Measurements from ENCODE around the gene SMG6.
A peak's percentile ranks its signal among the peaks of the same experiment; 100 is the strongest.

The SMG6 gene

GRCh38 chr17:2057175-2057759 is 246.3 kb downstream of the SMG6 start:
- DNase-seq: no peak

- DNase-seq: peak; percentile 55
These were observed 247.1 kb downstream of the SMG6 start for GRCh38 chr17:2056206-2057174.

- no peak for DNase-seq
These were observed 248.0 kb downstream of the SMG6 start for GRCh38 chr17:2055292-2056205.

- DNase-seq: peak; percentile 77
These were observed 248.9 kb downstream of the SMG6 start, which contains the start of gene HIC1 for GRCh38 chr17:2054512-2055291. TSS of gene HIC1 (plus strand) at chr17:2055103. CDS start at chr17:2056691, 1,588 bp downstream.

GRCh38 chr17:2054262-2054511 is 249.4 kb downstream of the SMG6 start:
- DNase-seq: no peak

- peak; percentile 77 for DNase-seq
These were observed 250.0 kb downstream of the SMG6 start for GRCh38 chr17:2053380-2054261.

- no peak for DNase-seq
These were observed 251.5 kb downstream of the SMG6 start for GRCh38 chr17:2051933-2052559.

- DNase-seq: no peak
These were observed 252.3 kb downstream of the SMG6 start for GRCh38 chr17:2051061-2051932.

GRCh38 chr17:2050300-2051060 is 253.1 kb downstream of the SMG6 start:
- peak; percentile 71 for DNase-seq

GRCh38 chr17:2049333-2050299 is 254.0 kb downstream of the SMG6 start:
- DNase-seq: peak; percentile 93

GRCh38 chr17:2048805-2049204 is 254.8 kb downstream of the SMG6 start:
- no peak for DNase-seq

- no peak for DNase-seq
These were observed 256.0 kb downstream of the SMG6 start for GRCh38 chr17:2047590-2047989.

GRCh38 chr17:2044263-2044894 is 259.2 kb downstream of the SMG6 start:
- no peak for DNase-seq

GRCh38 chr17:2043785-2044184 is 259.8 kb downstream of the SMG6 start:
- no peak for DNase-seq

- DNase-seq: no peak
These were observed 260.7 kb downstream of the SMG6 start for GRCh38 chr17:2042933-2043332.

- no peak for DNase-seq
These were observed 261.2 kb downstream of the SMG6 start for GRCh38 chr17:2042390-2042847.
